ENCODE data around the gene CARNS1.

CARNS1 gene

GRCh38 chr11:67390947-67391303 lies 24.6 kb upstream of the CARNS1 start:
- H3K27ac ChIP-seq (ENCODE audit: poor library complexity, severe bottlenecking): peak overlapping the region; percentile 60
- ATAC-seq (ENCODE audit: low read depth): no peak
- no peaks in the 10 kb centered on the region for H3K27me3 ChIP-seq (ENCODE audit: insufficient read depth, poor library complexity, severe bottlenecking)

GRCh38 chr11:67391304-67392182 lies 23.9 kb upstream of the CARNS1 start, which contains the start of gene RAD9A:
TSS of gene RAD9A (plus strand) at chr11:67391986. CDS start at chr11:67392045, 59 bp downstream.
- peak within 1 kb of the TSS; percentile 71 for H3K4me3 ChIP-seq (ENCODE audit: severe bottlenecking)
- H3K4me1 ChIP-seq (ENCODE audit: insufficient read depth, poor library complexity, severe bottlenecking): no peaks in the 10 kb centered on the region
- peak within 1 kb of the TSS; percentile 60 for H3K27ac ChIP-seq (ENCODE audit: poor library complexity, severe bottlenecking)
- DNase-seq (ENCODE audit: low spot score) (peak; percentile 94), ATAC-seq (ENCODE audit: low read depth) (peak; percentile 58)
- no peaks in the 10 kb centered on the region for H3K9me3 ChIP-seq (ENCODE audit: severe bottlenecking)
- no peaks in the 10 kb centered on the region for H3K27me3 ChIP-seq (ENCODE audit: insufficient read depth, poor library complexity, severe bottlenecking)
- H3K36me3 ChIP-seq (ENCODE audit: low read depth): peaks cover 14% of the 10 kb centered on the region
- no peak for TF ChIP-seq CTCF (IDR thresholded peaks at IDR 0.05; ENCODE audit: poor library complexity, severe bottlenecking)

More at GRCh38 chr11:67390947-67391303, 24.6 kb upstream of the CARNS1 start:
- Histone ChIP-seq H3K9me3 (ENCODE audit: severe bottlenecking) (no peaks in the 10 kb centered on the region), H3K4me3 (ENCODE audit: severe bottlenecking) (peak overlapping the region; percentile 71), H3K4me1 (ENCODE audit: insufficient read depth, poor library complexity, severe bottlenecking) (no peaks in the 10 kb centered on the region), H3K36me3 (ENCODE audit: low read depth) (peaks cover 11% of the 10 kb centered on the region)
- DNase-seq (ENCODE audit: low spot score): no peak
- TF ChIP-seq CTCF (IDR thresholded peaks at IDR 0.05; ENCODE audit: poor library complexity, severe bottlenecking): no peak

GRCh38 chr11:67392183-67392715 lies 23.2 kb upstream of the CARNS1 start:
- ATAC-seq (ENCODE audit: low read depth) (peak; percentile 15), DNase-seq (ENCODE audit: low spot score) (no peak)
- Histone ChIP-seq H3K27ac (ENCODE audit: poor library complexity, severe bottlenecking) (peak overlapping the region; percentile 60), H3K4me1 (ENCODE audit: insufficient read depth, poor library complexity, severe bottlenecking) (no peaks in the 10 kb centered on the region), H3K4me3 (ENCODE audit: severe bottlenecking) (peak overlapping the region; percentile 71), H3K27me3 (ENCODE audit: insufficient read depth, poor library complexity, severe bottlenecking) (no peaks in the 10 kb centered on the region), H3K36me3 (ENCODE audit: low read depth) (peaks cover 18% of the 10 kb centered on the region), H3K9me3 (ENCODE audit: severe bottlenecking) (no peaks in the 10 kb centered on the region)
- no peak for TF ChIP-seq CTCF (IDR thresholded peaks at IDR 0.05; ENCODE audit: poor library complexity, severe bottlenecking)

GRCh38 chr11:67393437-67393836 lies 22.0 kb upstream of the CARNS1 start:
- ATAC-seq (ENCODE audit: low read depth): no peak
- Histone ChIP-seq H3K4me1 (ENCODE audit: insufficient read depth, poor library complexity, severe bottlenecking) (no peaks in the 10 kb centered on the region), H3K27me3 (ENCODE audit: insufficient read depth, poor library complexity, severe bottlenecking) (no peaks in the 10 kb centered on the region), H3K27ac (ENCODE audit: poor library complexity, severe bottlenecking) (no peak overlapping the region), H3K9me3 (ENCODE audit: severe bottlenecking) (no peaks in the 10 kb centered on the region), H3K36me3 (ENCODE audit: low read depth) (peaks cover 30% of the 10 kb centered on the region), H3K4me3 (ENCODE audit: severe bottlenecking) (no peak overlapping the region)
- no peak for TF ChIP-seq CTCF (IDR thresholded peaks at IDR 0.05; ENCODE audit: poor library complexity, severe bottlenecking)
- no peak for DNase-seq (ENCODE audit: low spot score)

GRCh38 chr11:67393990-67394389 lies 21.5 kb upstream of the CARNS1 start:
- Histone ChIP-seq H3K9me3 (ENCODE audit: severe bottlenecking) (no peaks in the 10 kb centered on the region), H3K4me1 (ENCODE audit: insufficient read depth, poor library complexity, severe bottlenecking) (no peaks in the 10 kb centered on the region), H3K36me3 (ENCODE audit: low read depth) (peaks cover 34% of the 10 kb centered on the region), H3K4me3 (ENCODE audit: severe bottlenecking) (no peak overlapping the region), H3K27me3 (ENCODE audit: insufficient read depth, poor library complexity, severe bottlenecking) (no peaks in the 10 kb centered on the region), H3K27ac (ENCODE audit: poor library complexity, severe bottlenecking) (no peak overlapping the region)
- TF ChIP-seq CTCF (IDR thresholded peaks at IDR 0.05; ENCODE audit: poor library complexity, severe bottlenecking): no peak
- DNase-seq (ENCODE audit: low spot score) (no peak), ATAC-seq (ENCODE audit: low read depth) (no peak)

Measured in RWPE2 (cell line).